Adrenal gland (tissue), 5 donors: ENCODE data around the gene ARSI.

Experiments
- CTCF ChIP-seq, 6 experiments: fragments of 450-650 bp in 4 of 6; fragments of 200-600 bp in 2 of 6; sonication (generic) in 1 of 6; IDR thresholded peaks; 1 replicate in 5 of 6; 2 replicates in 1 of 6; pipeline versions ENCODE4 v1.5.1 to v1.8.0; 2016 to 2021; ENCODE audit warnings: antibody characterized with exemption in 6 of 6, mild to moderate bottlenecking in 2 of 6, moderate library complexity in 1 of 6
- POLR2A ChIP-seq, 2 donors: fragments of 450-650 bp; IDR thresholded peaks; one replicate each; pipeline ENCODE4 v1.6.1; 2017; ENCODE audit warnings: antibody characterized with exemption in 2 of 2, mild to moderate bottlenecking in 2 of 2, moderate library complexity in 1 of 2
- donor health status: DM: no; HTN: no; CAD: no.

DNA sequence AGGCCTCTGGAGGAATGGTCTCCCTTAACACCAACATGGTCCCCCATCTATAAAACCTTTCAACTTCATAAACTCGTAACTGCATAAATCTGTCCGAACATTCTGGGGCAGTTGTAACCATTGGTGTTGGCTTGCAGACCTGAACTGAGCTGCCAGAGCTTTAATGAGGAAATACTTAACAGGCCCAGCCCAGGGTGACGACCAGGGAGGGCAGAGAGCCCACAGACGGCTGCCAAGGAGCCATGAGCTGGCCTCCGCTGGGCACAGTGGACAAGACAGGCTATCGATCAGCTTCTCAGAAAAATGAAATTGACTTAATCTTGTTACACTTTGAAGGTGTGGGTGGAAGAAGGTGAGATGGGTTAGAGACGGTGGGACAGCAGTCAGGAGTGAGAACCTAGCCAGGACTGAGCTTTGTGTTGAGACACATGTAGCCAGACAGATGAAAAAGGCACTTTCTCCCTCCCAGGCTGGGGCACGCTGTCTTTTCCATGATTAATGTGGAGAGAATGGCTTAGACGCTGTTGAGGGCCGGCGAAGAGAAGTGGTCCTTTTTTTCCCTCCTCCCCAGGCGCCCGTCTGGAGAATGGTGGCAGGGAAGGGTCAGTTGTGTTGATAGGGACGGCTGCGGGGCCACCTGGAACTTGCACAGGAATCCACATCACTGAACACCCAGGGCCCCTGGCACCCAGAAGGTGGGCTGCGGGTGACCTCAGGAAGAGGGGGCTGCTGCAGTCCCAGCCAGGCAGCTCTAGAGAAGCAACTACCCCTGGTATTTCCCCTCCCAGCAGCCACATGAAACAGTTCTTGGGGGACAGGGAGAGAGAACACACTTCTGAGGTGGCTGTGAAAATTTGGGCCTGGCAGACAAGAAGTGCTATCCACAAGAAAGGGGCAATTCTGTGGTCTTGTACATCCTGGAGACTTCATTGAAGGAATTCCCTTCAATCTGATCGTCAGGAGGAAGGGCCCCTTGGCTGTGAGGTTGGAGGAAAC lies 27.5 kb upstream of the ARSI start:
- no peak for TF ChIP-seq POLR2A (IDR thresholded peaks at IDR 0.05)
- TF ChIP-seq CTCF (IDR thresholded peaks at IDR 0.05) = no peak
